ENCODE data around the gene DLG3. TPM values are rescaled to one million over a fixed set of nuclear protein-coding genes. Genes with fewer than 3 reads are reported as not detected.

DLG3 gene
- total and polyA plus RNA-seq, 2 of the 8 experiments (the other 6 are each of a cell fraction or from before 2014, with no cell fraction given): 29.2 to 63.8 TPM

DNA sequence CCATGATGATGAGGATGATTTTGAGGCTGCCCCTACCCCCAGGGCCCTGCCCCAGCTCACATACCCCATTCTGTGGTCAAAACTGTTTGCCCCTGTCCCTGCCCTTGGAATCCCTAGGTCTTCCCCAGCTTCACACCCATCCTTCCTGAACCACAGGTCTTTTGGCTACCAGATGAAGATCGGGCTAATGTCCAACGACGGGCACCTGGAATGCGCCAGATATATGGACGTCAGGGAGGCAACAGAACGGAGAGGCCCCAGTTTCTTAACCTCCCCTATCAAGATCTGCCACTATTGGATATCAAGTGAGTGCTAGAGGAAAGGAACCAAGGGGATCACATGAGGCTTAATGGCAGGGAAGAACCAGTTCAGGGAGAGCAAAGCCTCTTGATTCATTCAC is 14.9 kb upstream of the DLG3 start:
- H2AK5ac ChIP-seq (ENCODE audit: low read depth, low read length): no peak overlapping the region
- no peak overlapping the region for H3K23ac ChIP-seq (ENCODE audit: insufficient read length)
- no peak overlapping the region for H3K14ac ChIP-seq (ENCODE audit: insufficient read length)
- H2BK20ac ChIP-seq (ENCODE audit: low read length): no peak overlapping the region
- no peaks in the 10 kb centered on the region for H3K79me1 ChIP-seq (ENCODE audit: low read depth, low read length)
- no peak overlapping the region for H3K27ac ChIP-seq (ENCODE audit: low read depth, low read length)
- FAIRE-seq (no peak), DNase-seq (ENCODE audit: low read depth in 1 of 2, low spot score in 2 of 2) (no peak)
- WGBS, 2 experiments (ENCODE audit: extremely low coverage in 1 of 2, insufficient coverage in 1 of 2, insufficient read length in 1 of 2, insufficient replicate concordance in 2 of 2, low coverage in 1 of 2, low lambda C conversion rate in 2 of 2, missing lambda C conversion rate in 1 of 2): 94% methylated on average over 6 of the region's 6 CpGs; no CpG with 5 or more reads in 1 of the 2 experiments
- no peak overlapping the region for H4K91ac ChIP-seq (replicated peaks; ENCODE audit: insufficient read length, low read length)
- CTCF ChIA-PET (ENCODE audit: partially characterized antibody): no interaction called here
- peaks cover 0 to 4% (median 0%) of the 10 kb centered on the region in 4 experiments; a peak in 2 of 7 replicates for H3K4me1 ChIP-seq (replicated peaks in 1 of 4; ENCODE audit: control insufficient read depth in 3 of 4, insufficient read depth in 4 of 4, low read length in 3 of 4)
- no peaks in the 10 kb centered on the region for H3K9me3 ChIP-seq (ENCODE audit: insufficient read depth in 2 of 2, low read depth in 1 of 2, low read length in 1 of 2)
- H3K18ac ChIP-seq (ENCODE audit: extremely low read depth, low read length): no peak overlapping the region
- no peak overlapping the region for H2AFZ ChIP-seq (ENCODE audit: low read length)
- no peaks in the 10 kb centered on the region for H3K27me3 ChIP-seq (replicated peaks in 1 of 4; ENCODE audit: control insufficient read depth in 3 of 4, extremely low read depth in 1 of 4, insufficient read depth in 3 of 4, low read length in 3 of 4)
- no peak overlapping the region for H2BK12ac ChIP-seq (ENCODE audit: low read depth, low read length)
- no peak overlapping the region for H3K4ac ChIP-seq (replicated peaks; ENCODE audit: insufficient read length, low read depth, low read length)
- no peak overlapping the region for H3K4me3 ChIP-seq (ENCODE audit: extremely low read depth in 1 of 4, insufficient read depth in 2 of 4, low read depth in 3 of 4, low read length in 4 of 4)
- H4K20me1 ChIP-seq (replicated peaks in 1 of 2; ENCODE audit: control insufficient read depth in 1 of 2, insufficient read depth in 2 of 2, low read length in 2 of 2): no peaks in the 10 kb centered on the region
- POLR2A ChIA-PET (ENCODE audit: partially characterized antibody): interaction anchor here (1.7 kb wide), 1 partner anchor 8 kb away, joined by 6 read pairs; no protein-coding TSS in a partner anchor
- no peak overlapping the region for H3K4me2 ChIP-seq (ENCODE audit: insufficient read depth in 1 of 2, low read depth in 2 of 2, low read length in 2 of 2)
- H3K56ac ChIP-seq (replicated peaks; ENCODE audit: insufficient read length, low read depth, low read length): no peak overlapping the region
- H3K9ac ChIP-seq (replicated peaks in 1 of 4; ENCODE audit: extremely low read depth in 1 of 4, low read depth in 3 of 4, low read length in 3 of 4): no peak overlapping the region
- H4K8ac ChIP-seq (ENCODE audit: extremely low read depth, insufficient read depth, low read length): no peak overlapping the region
- H3K79me2 ChIP-seq (ENCODE audit: control insufficient read depth in 1 of 2, insufficient read depth in 2 of 2, low read length in 2 of 2): no peaks in the 10 kb centered on the region
- no peak overlapping the region for H2BK120ac ChIP-seq (replicated peaks; ENCODE audit: low read depth, low read length)
- H2BK15ac ChIP-seq (ENCODE audit: low read length): no peak overlapping the region
- no peak overlapping the region for H2BK5ac ChIP-seq (ENCODE audit: low read depth, low read length)
- peaks cover 10 to 49% (median 30%) of the 10 kb centered on the region in 4 experiments for H3K36me3 ChIP-seq (ENCODE audit: control insufficient read depth in 2 of 4, insufficient read depth in 4 of 4, low read length in 3 of 4)
- H4K5ac ChIP-seq (ENCODE audit: insufficient read length, low read depth, low read length): no peak overlapping the region
- H3K23me2 ChIP-seq (ENCODE audit: low read depth, low read length): no peaks in the 10 kb centered on the region; the same call in 1 of the 2 replicates
- TF ChIP-seq HDAC2 (IDR thresholded peaks at IDR 0.05; ENCODE audit: borderline replicate concordance in 1 of 2, low read depth in 2 of 2, low read length in 2 of 2): no peak
- no peak for TF ChIP-seq TCF12 (IDR thresholded peaks at IDR 0.05; ENCODE audit: low read depth, low read length)
- no peak for TF ChIP-seq POLR2A (IDR thresholded peaks at IDR 0.05; ENCODE audit: control extremely low read depth in 1 of 2, low read depth in 2 of 2, low read length in 2 of 2)
- no peak for TF ChIP-seq KDM5A (IDR thresholded peaks at IDR 0.05; ENCODE audit: low read length)
- no peak for TF ChIP-seq TAF1 (IDR thresholded peaks at IDR 0.05; ENCODE audit: low read depth, low read length)
- TF ChIP-seq, protein P1, sequence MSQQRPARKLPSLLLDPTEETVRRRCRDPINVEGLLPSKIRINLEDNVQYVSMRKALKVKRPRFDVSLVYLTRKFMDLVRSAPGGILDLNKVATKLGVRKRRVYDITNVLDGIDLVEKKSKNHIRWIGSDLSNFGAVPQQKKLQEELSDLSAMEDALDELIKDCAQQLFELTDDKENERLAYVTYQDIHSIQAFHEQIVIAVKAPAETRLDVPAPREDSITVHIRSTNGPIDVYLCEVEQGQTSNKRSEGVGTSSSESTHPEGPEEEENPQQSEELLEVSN (IDR thresholded peaks at IDR 0.05): no peak
- no peak for TF ChIP-seq GTF2F1 (IDR thresholded peaks at IDR 0.05; ENCODE audit: borderline replicate concordance, low read depth, low read length)
- TF ChIP-seq EGR1 (IDR thresholded peaks at IDR 0.05; ENCODE audit: borderline replicate concordance, low read depth, low read length): no peak
- TF ChIP-seq JUND (IDR thresholded peaks at IDR 0.05; ENCODE audit: low read length): no peak
- TF ChIP-seq HDAC6 (IDR thresholded peaks at IDR 0.05; ENCODE audit: low read depth, low read length): no peak
- no peak for TF ChIP-seq SP2 (IDR thresholded peaks at IDR 0.05; ENCODE audit: low read length)
- TF ChIP-seq, protein P2, sequence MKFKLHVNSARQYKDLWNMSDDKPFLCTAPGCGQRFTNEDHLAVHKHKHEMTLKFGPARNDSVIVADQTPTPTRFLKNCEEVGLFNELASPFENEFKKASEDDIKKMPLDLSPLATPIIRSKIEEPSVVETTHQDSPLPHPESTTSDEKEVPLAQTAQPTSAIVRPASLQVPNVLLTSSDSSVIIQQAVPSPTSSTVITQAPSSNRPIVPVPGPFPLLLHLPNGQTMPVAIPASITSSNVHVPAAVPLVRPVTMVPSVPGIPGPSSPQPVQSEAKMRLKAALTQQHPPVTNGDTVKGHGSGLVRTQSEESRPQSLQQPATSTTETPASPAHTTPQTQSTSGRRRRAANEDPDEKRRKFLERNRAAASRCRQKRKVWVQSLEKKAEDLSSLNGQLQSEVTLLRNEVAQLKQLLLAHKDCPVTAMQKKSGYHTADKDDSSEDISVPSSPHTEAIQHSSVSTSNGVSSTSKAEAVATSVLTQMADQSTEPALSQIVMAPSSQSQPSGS (IDR thresholded peaks at IDR 0.05; ENCODE audit: low read length): no peak
- no peak for TF ChIP-seq FOSL1 (IDR thresholded peaks at IDR 0.05; ENCODE audit: insufficient read depth, low read depth, low read length)
